ENCODE measurements around the gene WSCD1. TPM values are rescaled to one million over a fixed set of nuclear protein-coding genes. Genes with fewer than 3 reads are reported as not detected.

The WSCD1 gene
- total RNA-seq, 2 experiments from 2014 or later = not detected

- no peak overlapping the region for H3K27ac ChIP-seq (ENCODE audit: low read depth, low read length, poor library complexity, severe bottlenecking)
- intact Hi-C loops (cut with micrococcal nuclease; ENCODE audit: unreplicated experiment) = no loop called here
- no TSS peak for BruUV-seq (replicated peaks)
- H3K9me2 ChIP-seq (ENCODE audit: insufficient read depth, low read length) = no peaks in the 10 kb centered on the region
- ChIA-PET POLR2A (no interaction called here), CTCF (ENCODE audit: unreplicated experiment) (interaction anchor here (0.6 kb wide), 1 partner anchor 17 kb away, joined by 4 read pairs; no protein-coding TSS in a partner anchor)
- H3K4me1 ChIP-seq (ENCODE audit: insufficient read depth, low read length, poor library complexity, severe bottlenecking) = no peaks in the 10 kb centered on the region
- no peak overlapping the region for H3K4me3 ChIP-seq (ENCODE audit: low read depth, low read length, poor library complexity, severe bottlenecking)
- no peaks in the 10 kb centered on the region for H3K36me3 ChIP-seq (ENCODE audit: insufficient read depth, low read length)
- no peaks in the 10 kb centered on the region for H4K20me1 ChIP-seq (ENCODE audit: insufficient read depth, low read length)
- H3K9me3 ChIP-seq (ENCODE audit: low read length) = no peaks in the 10 kb centered on the region
- H2AFZ ChIP-seq (ENCODE audit: low read length) = no peak overlapping the region
- DNase-seq (ENCODE audit: low spot score) = no peak
- H3K4me2 ChIP-seq (ENCODE audit: low read length) = no peak overlapping the region
- no peaks in the 10 kb centered on the region for H3K79me2 ChIP-seq (ENCODE audit: insufficient read depth, low read depth, low read length)
- no peak for TF ChIP-seq CTCF (conservative IDR thresholded peaks at IDR 0.05; ENCODE audit: low read length)
- TF ChIP-seq EZH2phosphoT487 (IDR thresholded peaks at IDR 0.05; ENCODE audit: borderline replicate concordance, low read depth, low read length) = no peak
These were observed 8.3 kb downstream of the WSCD1 start for GRCh38 chr17:6078458-6078871.

- Histone ChIP-seq H3K79me2 (ENCODE audit: insufficient read depth, low read depth, low read length) (no peaks in the 10 kb centered on the region), H3K9me3 (ENCODE audit: low read length) (no peaks in the 10 kb centered on the region), H4K20me1 (ENCODE audit: insufficient read depth, low read length) (no peaks in the 10 kb centered on the region), H3K27ac (ENCODE audit: low read depth, low read length, poor library complexity, severe bottlenecking) (no peak overlapping the region), H3K4me2 (ENCODE audit: low read length) (no peak overlapping the region), H3K36me3 (ENCODE audit: insufficient read depth, low read length) (no peaks in the 10 kb centered on the region), H2AFZ (ENCODE audit: low read length) (no peak overlapping the region), H3K9me2 (ENCODE audit: insufficient read depth, low read length) (no peaks in the 10 kb centered on the region), H3K4me1 (ENCODE audit: insufficient read depth, low read length, poor library complexity, severe bottlenecking) (no peaks in the 10 kb centered on the region), H3K4me3 (ENCODE audit: low read depth, low read length, poor library complexity, severe bottlenecking) (no peak overlapping the region)
- DNase-seq (ENCODE audit: low spot score) = no peak
- TF ChIP-seq EZH2phosphoT487 (IDR thresholded peaks at IDR 0.05; ENCODE audit: borderline replicate concordance, low read depth, low read length) = no peak
- intact Hi-C loops (cut with micrococcal nuclease; ENCODE audit: unreplicated experiment) = no loop called here
- ChIA-PET POLR2A (interaction anchor here (0.5 kb wide), 1 partner anchor 160 kb away, joined by 3 read pairs; no protein-coding TSS in a partner anchor), CTCF (ENCODE audit: unreplicated experiment) (no interaction called here)
- no TSS peak for BruUV-seq (replicated peaks)
These were observed 9.1 kb downstream of the WSCD1 start for GRCh38 chr17:6079155-6079888.

- intact Hi-C loops (cut with micrococcal nuclease; ENCODE audit: unreplicated experiment) = no loop called here
- no peak for DNase-seq (ENCODE audit: low spot score)
- no peak overlapping the region for H3K27ac ChIP-seq (ENCODE audit: low read depth, low read length, poor library complexity, severe bottlenecking)
- H3K9me2 ChIP-seq (ENCODE audit: insufficient read depth, low read length) = no peaks in the 10 kb centered on the region
- no peaks in the 10 kb centered on the region for H3K79me2 ChIP-seq (ENCODE audit: insufficient read depth, low read depth, low read length)
- H3K9me3 ChIP-seq (ENCODE audit: low read length) = no peaks in the 10 kb centered on the region
- ChIA-PET CTCF (ENCODE audit: unreplicated experiment) (no interaction called here), POLR2A (interaction anchor here (0.5 kb wide), 1 partner anchor 161 kb away, joined by 3 read pairs; no protein-coding TSS in a partner anchor)
- no TSS peak for BruUV-seq (replicated peaks)
- H2AFZ ChIP-seq (ENCODE audit: low read length) = no peak overlapping the region
- H3K36me3 ChIP-seq (ENCODE audit: insufficient read depth, low read length) = no peaks in the 10 kb centered on the region
- no peaks in the 10 kb centered on the region for H4K20me1 ChIP-seq (ENCODE audit: insufficient read depth, low read length)
- H3K4me3 ChIP-seq (ENCODE audit: low read depth, low read length, poor library complexity, severe bottlenecking) = no peak overlapping the region
- H3K4me1 ChIP-seq (ENCODE audit: insufficient read depth, low read length, poor library complexity, severe bottlenecking) = no peaks in the 10 kb centered on the region
- no peak overlapping the region for H3K4me2 ChIP-seq (ENCODE audit: low read length)
- TF ChIP-seq CTCF (conservative IDR thresholded peaks at IDR 0.05; ENCODE audit: low read length) = no peak
- TF ChIP-seq EZH2phosphoT487 (IDR thresholded peaks at IDR 0.05; ENCODE audit: borderline replicate concordance, low read depth, low read length) = no peak
These were observed 9.8 kb downstream of the WSCD1 start for GRCh38 chr17:6079960-6080359.

All from OCI-LY7 (cell line).